Activated B cell treated with CpG ODN at 0.5 μM for 24 hours (primary cell): ENCODE results near the gene PPP1R18. TPM values are rescaled to one million over a fixed set of nuclear protein-coding genes. Genes with fewer than 3 reads are reported as not detected.

Experiments
- total RNA-seq: library from RNA; stranded (reverse); gene quantifications from 2 replicates; pipeline ENCODE4 v1.2.3, GENCODE V29; 2022

Gene PPP1R18
- total RNA-seq, 1 donor from 2014 or later, result 104 TPM

Other genes starting within 250 kb of the PPP1R18 start
- gene HLA-E, start 197.1 kb downstream of the PPP1R18 start, total RNA-seq, result 737 and 740 TPM in 2 replicates
- 67.2 and 67.4 TPM in 2 replicates for gene GNL1, start 130.2 kb downstream of the PPP1R18 start, total RNA-seq
- 24.1 and 29.5 TPM in 2 replicates for gene PRR3, start 129.3 kb downstream of the PPP1R18 start, total RNA-seq
- gene ABCF1, start 115.2 kb downstream of the PPP1R18 start, total RNA-seq, result 93.7 and 94.5 TPM in 2 replicates
- gene PPP1R10, start 69.4 kb downstream of the PPP1R18 start, total RNA-seq, result 85.6 and 112 TPM in 2 replicates
- gene MRPS18B, start 68.8 kb downstream of the PPP1R18 start, total RNA-seq, result 57.7 and 61.2 TPM in 2 replicates
- gene ATAT1, start 59.8 kb downstream of the PPP1R18 start, total RNA-seq, result 6.9 and 10.3 TPM in 2 replicates
- gene C6orf136, start 39.5 kb downstream of the PPP1R18 start, total RNA-seq, result 21.6 and 35.6 TPM in 2 replicates
- 42.3 and 50.4 TPM in 2 replicates for gene DHX16, start 13.6 kb downstream of the PPP1R18 start, total RNA-seq
- 17.4 and 17.8 TPM in 2 replicates for gene NRM, start 4.3 kb upstream of the PPP1R18 start, total RNA-seq
- 62.4 and 65.6 TPM in 2 replicates for gene MDC1, start 30.6 kb upstream of the PPP1R18 start, total RNA-seq
- gene TUBB, start 33.7 kb upstream of the PPP1R18 start, total RNA-seq, result 700 and 725 TPM in 2 replicates
- gene FLOT1, start 56.0 kb upstream of the PPP1R18 start, total RNA-seq, result 49.1 and 52.0 TPM in 2 replicates
- 3.0 and 3.3 TPM in 2 replicates for gene IER3, start 57.9 kb upstream of the PPP1R18 start, total RNA-seq
- 16.8 and 18.7 TPM in 2 replicates for gene DDR1, start 197.9 kb upstream of the PPP1R18 start, total RNA-seq
- 37.8 and 42.3 TPM in 2 replicates for gene GTF2H4, start 221.6 kb upstream of the PPP1R18 start, total RNA-seq
- 39.4 and 47.8 TPM in 2 replicates for gene VARS2, start 227.6 kb upstream of the PPP1R18 start, total RNA-seq
- gene SFTA2, start 245.5 kb upstream of the PPP1R18 start, total RNA-seq, result not detected in 2 replicates